ENCODE results near the gene TLK1.
A peak's percentile ranks its signal among the peaks of the same experiment; 100 is the strongest.

TLK1 gene

DNA sequence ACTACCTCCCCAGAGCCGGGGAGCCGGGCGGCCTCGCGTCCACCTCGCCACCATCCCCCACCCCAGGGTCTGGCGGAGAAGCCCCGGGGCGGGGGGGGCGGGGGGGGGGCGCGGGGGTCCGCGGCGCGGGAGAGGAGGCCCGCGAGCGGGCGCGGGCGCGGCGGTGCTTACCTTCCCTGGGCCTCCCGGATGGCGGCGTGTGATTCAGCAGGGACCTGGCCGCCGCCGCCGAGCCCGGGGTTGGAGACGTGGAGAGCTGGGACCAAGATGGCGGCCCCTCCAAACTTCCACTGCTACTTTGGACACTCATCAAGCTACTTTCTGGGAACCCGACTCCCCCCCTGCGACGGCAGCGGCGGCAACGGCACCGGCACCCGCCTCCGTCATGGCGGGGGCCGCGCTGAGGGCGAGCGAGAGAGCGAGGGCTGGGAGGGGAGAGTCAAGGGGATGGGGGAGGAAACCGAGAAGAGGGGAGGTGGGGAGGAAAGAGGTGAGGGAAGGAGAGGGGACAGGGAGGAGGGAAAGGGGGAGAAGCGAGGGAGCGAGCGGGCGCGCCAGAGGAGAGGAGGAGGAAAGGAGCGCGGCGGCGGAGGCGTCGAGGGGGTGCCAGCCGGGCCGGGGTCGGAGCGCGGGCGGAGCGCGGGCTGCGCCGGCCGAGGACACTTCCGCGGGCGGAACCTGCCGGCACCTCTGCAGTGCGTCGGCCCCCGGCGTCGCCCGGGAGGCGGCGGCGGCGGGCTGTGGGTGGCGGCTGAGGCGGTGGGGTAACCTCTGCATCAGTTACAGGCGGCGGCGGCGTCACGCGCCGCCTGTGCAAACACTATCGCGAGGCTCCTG is at the start of gene TLK1:
Gene TLK1, minus strand, starts transcription at position 775 of the 837 bp plus-strand sequence. Its CDS starts 465 bp downstream, at position 310.
- peak; percentile 71 for ATAC-seq
- no peak for TF ChIP-seq RARB (CRISPR knock-in tag; IDR thresholded peaks at IDR 0.05)
- TF ChIP-seq, protein P1, sequence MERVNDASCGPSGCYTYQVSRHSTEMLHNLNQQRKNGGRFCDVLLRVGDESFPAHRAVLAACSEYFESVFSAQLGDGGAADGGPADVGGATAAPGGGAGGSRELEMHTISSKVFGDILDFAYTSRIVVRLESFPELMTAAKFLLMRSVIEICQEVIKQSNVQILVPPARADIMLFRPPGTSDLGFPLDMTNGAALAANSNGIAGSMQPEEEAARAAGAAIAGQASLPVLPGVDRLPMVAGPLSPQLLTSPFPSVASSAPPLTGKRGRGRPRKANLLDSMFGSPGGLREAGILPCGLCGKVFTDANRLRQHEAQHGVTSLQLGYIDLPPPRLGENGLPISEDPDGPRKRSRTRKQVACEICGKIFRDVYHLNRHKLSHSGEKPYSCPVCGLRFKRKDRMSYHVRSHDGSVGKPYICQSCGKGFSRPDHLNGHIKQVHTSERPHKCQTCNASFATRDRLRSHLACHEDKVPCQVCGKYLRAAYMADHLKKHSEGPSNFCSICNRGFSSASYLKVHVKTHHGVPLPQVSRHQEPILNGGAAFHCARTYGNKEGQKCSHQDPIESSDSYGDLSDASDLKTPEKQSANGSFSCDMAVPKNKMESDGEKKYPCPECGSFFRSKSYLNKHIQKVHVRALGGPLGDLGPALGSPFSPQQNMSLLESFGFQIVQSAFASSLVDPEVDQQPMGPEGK (CRISPR knock-in tag; IDR thresholded peaks at IDR 0.05; ENCODE audit: borderline replicate concordance) = peak; percentile 27; the same call in 1 of the 2 replicates
- TF ChIP-seq TCF4 (CRISPR knock-in tag; IDR thresholded peaks at IDR 0.05; ENCODE audit: borderline replicate concordance) = no peak

- ATAC-seq = no peak
- no peak for TF ChIP-seq TOX (CRISPR knock-in tag; IDR thresholded peaks at IDR 0.05; ENCODE audit: borderline replicate concordance)
- no peak for TF ChIP-seq ZNF70 (CRISPR knock-in tag; IDR thresholded peaks at IDR 0.05)
- TF ChIP-seq CSDC2 (CRISPR knock-in tag; IDR thresholded peaks at IDR 0.05) = no peak
- TF ChIP-seq ZFP30 (CRISPR knock-in tag; IDR thresholded peaks at IDR 0.05) = no peak
- TF ChIP-seq ZNF565 (CRISPR knock-in tag; conservative IDR thresholded peaks at IDR 0.05; ENCODE audit: low read depth) = no peak
- TF ChIP-seq ESRRG (CRISPR knock-in tag; IDR thresholded peaks at IDR 0.05) = no peak
- no peak for TF ChIP-seq TCF4 (CRISPR knock-in tag; IDR thresholded peaks at IDR 0.05; ENCODE audit: borderline replicate concordance)
- no peak for TF ChIP-seq ZC3H10 (CRISPR knock-in tag; IDR thresholded peaks at IDR 0.05)
- TF ChIP-seq, protein P1 (CRISPR knock-in tag; IDR thresholded peaks at IDR 0.05; ENCODE audit: borderline replicate concordance) = no peak
- no peak for TF ChIP-seq ZFP3 (CRISPR knock-in tag; IDR thresholded peaks at IDR 0.05)
Measured at GRCh38 chr2:171210216-171210863, 49.6 kb upstream of the TLK1 start.

- ATAC-seq = no peak
- TF ChIP-seq, protein P2, sequence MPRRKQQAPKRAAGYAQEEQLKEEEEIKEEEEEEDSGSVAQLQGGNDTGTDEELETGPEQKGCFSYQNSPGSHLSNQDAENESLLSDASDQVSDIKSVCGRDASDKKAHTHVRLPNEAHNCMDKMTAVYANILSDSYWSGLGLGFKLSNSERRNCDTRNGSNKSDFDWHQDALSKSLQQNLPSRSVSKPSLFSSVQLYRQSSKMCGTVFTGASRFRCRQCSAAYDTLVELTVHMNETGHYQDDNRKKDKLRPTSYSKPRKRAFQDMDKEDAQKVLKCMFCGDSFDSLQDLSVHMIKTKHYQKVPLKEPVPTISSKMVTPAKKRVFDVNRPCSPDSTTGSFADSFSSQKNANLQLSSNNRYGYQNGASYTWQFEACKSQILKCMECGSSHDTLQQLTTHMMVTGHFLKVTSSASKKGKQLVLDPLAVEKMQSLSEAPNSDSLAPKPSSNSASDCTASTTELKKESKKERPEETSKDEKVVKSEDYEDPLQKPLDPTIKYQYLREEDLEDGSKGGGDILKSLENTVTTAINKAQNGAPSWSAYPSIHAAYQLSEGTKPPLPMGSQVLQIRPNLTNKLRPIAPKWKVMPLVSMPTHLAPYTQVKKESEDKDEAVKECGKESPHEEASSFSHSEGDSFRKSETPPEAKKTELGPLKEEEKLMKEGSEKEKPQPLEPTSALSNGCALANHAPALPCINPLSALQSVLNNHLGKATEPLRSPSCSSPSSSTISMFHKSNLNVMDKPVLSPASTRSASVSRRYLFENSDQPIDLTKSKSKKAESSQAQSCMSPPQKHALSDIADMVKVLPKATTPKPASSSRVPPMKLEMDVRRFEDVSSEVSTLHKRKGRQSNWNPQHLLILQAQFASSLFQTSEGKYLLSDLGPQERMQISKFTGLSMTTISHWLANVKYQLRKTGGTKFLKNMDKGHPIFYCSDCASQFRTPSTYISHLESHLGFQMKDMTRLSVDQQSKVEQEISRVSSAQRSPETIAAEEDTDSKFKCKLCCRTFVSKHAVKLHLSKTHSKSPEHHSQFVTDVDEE (CRISPR knock-in tag; IDR thresholded peaks at IDR 0.05) = no peak
- TF ChIP-seq TOX (CRISPR knock-in tag; IDR thresholded peaks at IDR 0.05; ENCODE audit: borderline replicate concordance) (no peak), OSR1 (CRISPR knock-in tag; IDR thresholded peaks at IDR 0.05) (no peak), ARNTL (CRISPR knock-in tag; IDR thresholded peaks at IDR 0.05; ENCODE audit: borderline replicate concordance, low read depth) (no peak), ZFP3 (CRISPR knock-in tag; IDR thresholded peaks at IDR 0.05) (no peak), TCF4 (CRISPR knock-in tag; IDR thresholded peaks at IDR 0.05; ENCODE audit: borderline replicate concordance) (no peak), ESRRG (CRISPR knock-in tag; IDR thresholded peaks at IDR 0.05) (no peak), CREB5 (CRISPR knock-in tag; IDR thresholded peaks at IDR 0.05; ENCODE audit: low read depth) (no peak), ZFP30 (CRISPR knock-in tag; IDR thresholded peaks at IDR 0.05) (no peak), SNAI2 (CRISPR knock-in tag; IDR thresholded peaks at IDR 0.05) (no peak), ISL1 (CRISPR knock-in tag; IDR thresholded peaks at IDR 0.05) (no peak)
- TF ChIP-seq, protein P3, sequence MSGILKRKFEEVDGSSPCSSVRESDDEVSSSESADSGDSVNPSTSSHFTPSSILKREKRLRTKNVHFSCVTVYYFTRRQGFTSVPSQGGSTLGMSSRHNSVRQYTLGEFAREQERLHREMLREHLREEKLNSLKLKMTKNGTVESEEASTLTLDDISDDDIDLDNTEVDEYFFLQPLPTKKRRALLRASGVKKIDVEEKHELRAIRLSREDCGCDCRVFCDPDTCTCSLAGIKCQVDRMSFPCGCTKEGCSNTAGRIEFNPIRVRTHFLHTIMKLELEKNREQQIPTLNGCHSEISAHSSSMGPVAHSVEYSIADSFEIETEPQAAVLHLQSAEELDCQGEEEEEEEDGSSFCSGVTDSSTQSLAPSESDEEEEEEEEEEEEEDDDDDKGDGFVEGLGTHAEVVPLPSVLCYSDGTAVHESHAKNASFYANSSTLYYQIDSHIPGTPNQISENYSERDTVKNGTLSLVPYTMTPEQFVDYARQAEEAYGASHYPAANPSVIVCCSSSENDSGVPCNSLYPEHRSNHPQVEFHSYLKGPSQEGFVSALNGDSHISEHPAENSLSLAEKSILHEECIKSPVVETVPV (CRISPR knock-in tag; IDR thresholded peaks at IDR 0.05) = no peak
Measured at GRCh38 chr2:171208657-171209056, 48.0 kb upstream of the TLK1 start.
